GM23338 (cell line): ENCODE results near the gene SYNE1. TPM values are rescaled to one million over a fixed set of nuclear protein-coding genes. Genes with fewer than 3 reads are reported as not detected.

Source experiments
- CREB1 ChIP-seq: fragments of 250-450 bp; sonication (Bioruptor Pico); IDR thresholded peaks from 2 replicates; pipeline ENCODE4 v1.5.0; 2020; ENCODE audit warnings: low read depth, mild to moderate bottlenecking, moderate library complexity
- EZH2phosphoT487 ChIP-seq: fragments of 200-600 bp; sonication (generic); IDR thresholded peaks from one replicate; pipeline ENCODE4 v1.8.1; 2018; ENCODE audit warnings: antibody characterized with exemption; ENCODE audit not compliant: unreplicated experiment
- NANOG ChIP-seq: IDR thresholded peaks from 2 replicates; pipeline ENCODE4 v1.6.1; 2016; ENCODE audit warnings: antibody characterized with exemption, borderline replicate concordance
- ZNF114 ChIP-seq: fragments of 250-450 bp; sonication (Bioruptor Pico); IDR thresholded peaks from 2 replicates; pipeline ENCODE4 v1.5.0; 2020; ENCODE audit warnings: mild to moderate bottlenecking, moderate library complexity
- ZNF462 ChIP-seq: fragments of 250-450 bp; sonication (Bioruptor Pico); IDR thresholded peaks from 2 replicates; pipeline ENCODE4 v1.5.0; 2020; ENCODE audit warnings: mild to moderate bottlenecking, moderate library complexity
- polyA plus RNA-seq: library from polyadenylated mRNA; unstranded; fragments of >200 nt; fragmentation: Nextera tagmentation; extraction: Ambion mirVana; gene quantifications from 2 replicates; pipeline ENCODE4 v1.2.1, GENCODE V29; 2016
- total RNA-seq: library from RNA; depleted of rRNA; stranded (reverse); fragments of >200 nt; shearing (Covaris generic); gene quantifications from 2 replicates; pipeline ENCODE4 v1.2.3, GENCODE V29; 2014
- TF ChIP-seq, protein P1 (sequence below): IDR thresholded peaks from one replicate; pipeline ENCODE4 v1.6.1; 2018; ENCODE audit warnings: antibody characterized with exemption; ENCODE audit not compliant: unreplicated experiment

The SYNE1 gene
- total and polyA plus RNA-seq, 2 experiments from 2014 or later, result 3.9 to 13.6 TPM

- no peak for TF ChIP-seq ZNF462 (CRISPR knock-in tag)
- no peak for TF ChIP-seq NANOG
- TF ChIP-seq CREB1 (CRISPR knock-in tag), result no peak
- TF ChIP-seq, protein P1, sequence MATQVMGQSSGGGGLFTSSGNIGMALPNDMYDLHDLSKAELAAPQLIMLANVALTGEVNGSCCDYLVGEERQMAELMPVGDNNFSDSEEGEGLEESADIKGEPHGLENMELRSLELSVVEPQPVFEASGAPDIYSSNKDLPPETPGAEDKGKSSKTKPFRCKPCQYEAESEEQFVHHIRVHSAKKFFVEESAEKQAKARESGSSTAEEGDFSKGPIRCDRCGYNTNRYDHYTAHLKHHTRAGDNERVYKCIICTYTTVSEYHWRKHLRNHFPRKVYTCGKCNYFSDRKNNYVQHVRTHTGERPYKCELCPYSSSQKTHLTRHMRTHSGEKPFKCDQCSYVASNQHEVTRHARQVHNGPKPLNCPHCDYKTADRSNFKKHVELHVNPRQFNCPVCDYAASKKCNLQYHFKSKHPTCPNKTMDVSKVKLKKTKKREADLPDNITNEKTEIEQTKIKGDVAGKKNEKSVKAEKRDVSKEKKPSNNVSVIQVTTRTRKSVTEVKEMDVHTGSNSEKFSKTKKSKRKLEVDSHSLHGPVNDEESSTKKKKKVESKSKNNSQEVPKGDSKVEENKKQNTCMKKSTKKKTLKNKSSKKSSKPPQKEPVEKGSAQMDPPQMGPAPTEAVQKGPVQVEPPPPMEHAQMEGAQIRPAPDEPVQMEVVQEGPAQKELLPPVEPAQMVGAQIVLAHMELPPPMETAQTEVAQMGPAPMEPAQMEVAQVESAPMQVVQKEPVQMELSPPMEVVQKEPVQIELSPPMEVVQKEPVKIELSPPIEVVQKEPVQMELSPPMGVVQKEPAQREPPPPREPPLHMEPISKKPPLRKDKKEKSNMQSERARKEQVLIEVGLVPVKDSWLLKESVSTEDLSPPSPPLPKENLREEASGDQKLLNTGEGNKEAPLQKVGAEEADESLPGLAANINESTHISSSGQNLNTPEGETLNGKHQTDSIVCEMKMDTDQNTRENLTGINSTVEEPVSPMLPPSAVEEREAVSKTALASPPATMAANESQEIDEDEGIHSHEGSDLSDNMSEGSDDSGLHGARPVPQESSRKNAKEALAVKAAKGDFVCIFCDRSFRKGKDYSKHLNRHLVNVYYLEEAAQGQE, result no peak
- no peak for TF ChIP-seq EZH2phosphoT487
- no peak for TF ChIP-seq ZNF114
Measured at GRCh38 chr6:152313542-152314482, 323.4 kb downstream of the SYNE1 start (continued).
